GM18868 (cell line): Measurements from ENCODE around the gene KRT33A.
"Not testable (repeated sequence)": the region's sequence is repeated elsewhere in the genome, so short reads cannot be mapped to it uniquely, and the experiment has no call there.

ENCODE experiments used
- ATAC-seq: cut with Tn5 transposase; IDR thresholded peaks from one replicate; pipeline ENCODE4 v1.9.1; 2021; ENCODE audit warnings: mild to moderate bottlenecking, moderate library complexity; ENCODE audit not compliant: unreplicated experiment

Gene KRT33A

GRCh38 chr17:41350381-41350878, at the start of gene KRT33A:
Gene KRT33A (minus strand): TSS chr17:41350828. CDS start chr17:41350767, 61 bp downstream.
- ATAC-seq = not testable (repeated sequence)

DNA sequence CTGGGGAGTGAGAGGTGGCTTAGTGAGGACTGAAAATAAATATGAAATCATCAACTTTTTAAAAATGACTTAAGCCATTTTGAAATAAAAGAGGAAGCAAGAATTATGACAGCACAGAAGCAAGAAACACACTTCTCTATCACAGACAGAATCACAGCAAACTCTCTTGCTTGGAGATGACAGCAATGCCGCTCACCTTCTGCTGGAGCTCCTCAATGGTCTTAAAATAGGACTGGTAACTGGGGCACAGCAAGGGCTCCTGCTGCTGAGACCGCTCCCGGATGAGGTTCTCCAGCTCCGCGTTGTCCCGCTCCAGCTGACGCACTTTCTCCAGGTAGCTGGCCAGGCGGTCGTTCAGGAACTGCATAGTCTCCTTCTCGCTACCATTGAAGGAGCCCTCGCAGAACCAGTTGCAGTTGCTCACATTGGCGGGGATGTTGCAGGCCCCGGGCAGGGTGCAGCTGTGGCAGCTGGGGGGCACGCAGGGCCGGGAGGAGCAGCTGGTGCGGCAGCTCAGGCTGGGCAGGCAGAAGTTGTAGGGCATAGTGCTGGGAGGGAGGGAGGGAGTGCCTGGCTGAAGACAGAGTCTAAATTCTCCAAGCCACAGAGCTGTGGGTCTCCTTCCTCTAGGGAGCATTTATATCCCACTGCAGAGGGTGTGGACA, 46.5 kb upstream of the KRT33A start, which contains the start of gene KRT31:
Gene KRT31 (minus strand): TSS at position 613 of the 665 bp plus-strand sequence. CDS start 69 bp downstream, at position 544.
- no peak for ATAC-seq

GRCh38 chr17:41396340-41396739, 45.7 kb upstream of the KRT33A start:
- ATAC-seq = no peak

GRCh38 chr17:41395611-41396010, 45.0 kb upstream of the KRT33A start:
- ATAC-seq = no peak

GRCh38 chr17:41395044-41395443, 44.4 kb upstream of the KRT33A start:
- not testable (repeated sequence) for ATAC-seq

DNA sequence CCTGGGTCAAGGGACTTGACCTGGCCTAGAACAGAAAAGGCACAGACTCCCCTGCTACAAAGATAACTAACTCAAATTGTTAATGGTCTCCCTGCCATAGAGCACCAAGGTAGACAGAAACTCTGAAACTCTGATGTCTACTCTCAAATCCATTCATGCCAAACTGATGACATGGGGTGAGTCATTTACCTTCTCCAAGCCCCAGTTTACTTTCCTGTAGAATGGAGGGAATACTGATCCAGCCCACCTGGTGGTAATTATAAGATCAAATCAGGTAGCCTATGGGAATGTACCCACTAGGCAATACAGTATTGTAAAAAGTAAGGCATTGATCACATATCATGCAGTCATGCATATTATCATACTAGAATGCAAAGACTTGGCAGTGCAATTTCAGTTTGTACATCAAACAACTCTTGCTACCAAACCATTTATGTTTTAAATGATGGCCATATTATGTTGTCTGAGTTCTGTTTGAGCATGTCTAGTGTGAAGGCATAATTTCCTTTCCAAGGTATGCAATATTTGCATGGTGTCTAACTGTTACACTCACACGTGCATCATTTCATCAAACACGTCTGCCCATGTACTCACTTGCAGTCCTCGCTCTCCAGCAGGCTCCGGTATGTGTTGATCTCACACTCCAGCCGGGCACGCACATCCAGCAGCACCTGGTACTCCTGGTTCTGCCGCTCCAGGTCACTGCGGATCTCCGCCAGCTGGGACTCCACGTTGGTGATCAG, 43.8 kb upstream of the KRT33A start:
- no peak for ATAC-seq

DNA sequence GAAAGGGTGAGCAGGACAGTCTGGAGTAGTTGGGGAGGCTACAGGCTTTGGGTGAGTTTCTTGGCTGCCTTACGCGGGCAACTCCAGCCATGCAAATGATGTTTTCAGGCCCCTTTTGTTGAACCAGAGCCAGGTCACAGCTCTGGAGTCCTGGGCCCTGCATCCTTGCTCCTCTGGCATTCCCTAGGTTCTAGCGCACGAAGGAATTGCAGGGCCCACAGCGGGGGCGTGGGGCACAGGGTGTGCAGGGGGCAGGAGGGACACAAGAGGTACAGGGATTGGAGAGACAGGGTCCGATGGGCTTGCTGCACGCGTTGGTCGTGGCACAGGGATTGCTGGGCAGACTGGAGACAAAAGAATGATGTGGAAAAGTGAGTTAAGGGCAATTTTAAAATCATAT, 43.2 kb upstream of the KRT33A start:
- ATAC-seq = no peak

GRCh38 chr17:41393294-41393693, 42.7 kb upstream of the KRT33A start:
- ATAC-seq = no peak

GRCh38 chr17:41392278-41392677, 41.6 kb upstream of the KRT33A start:
- ATAC-seq = no peak

DNA sequence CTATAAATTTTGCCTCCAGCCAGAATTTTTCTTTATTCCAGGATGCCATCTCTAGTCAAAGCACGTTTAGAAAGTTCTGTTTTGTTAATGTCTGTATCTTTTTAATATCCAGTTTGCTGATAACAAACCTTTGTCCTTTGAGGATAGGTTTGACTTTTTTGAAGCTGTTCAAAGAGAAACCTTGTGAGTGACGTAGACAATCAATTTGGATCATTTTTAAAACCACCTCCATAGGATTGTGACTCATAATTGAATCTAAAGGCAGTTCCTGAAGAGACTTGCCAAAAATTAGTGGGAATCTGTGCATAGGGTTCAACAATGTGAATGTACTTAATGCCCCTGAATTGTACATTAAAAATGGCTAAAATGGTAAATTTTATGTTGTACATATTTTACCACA, 40.9 kb upstream of the KRT33A start:
- no peak for ATAC-seq

DNA sequence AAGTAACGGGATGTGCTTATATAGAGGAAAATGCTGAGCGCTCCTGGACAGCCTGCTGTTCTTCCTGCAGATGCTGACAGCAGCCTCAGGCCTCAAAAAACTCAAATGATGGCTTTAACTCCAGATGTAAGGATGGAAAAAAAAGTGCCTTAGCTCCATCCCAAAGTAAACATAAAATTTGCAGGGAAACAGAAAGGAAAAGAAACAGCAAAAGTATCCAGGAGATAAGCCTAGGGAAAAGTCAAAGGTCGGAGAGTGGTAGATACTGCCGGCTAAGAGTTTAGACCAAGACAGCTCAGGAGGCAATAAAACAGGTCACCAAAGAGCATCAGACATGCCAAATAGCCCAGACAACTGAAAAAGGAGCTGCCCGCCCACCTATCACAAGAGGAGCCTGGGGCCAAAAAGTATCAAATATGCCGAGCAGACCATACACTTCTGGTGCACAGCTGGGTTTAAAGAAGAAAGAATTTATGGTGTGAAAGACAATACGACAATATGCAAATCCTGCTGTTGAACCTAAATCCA, 39.8 kb upstream of the KRT33A start:
- ATAC-seq = no peak

DNA sequence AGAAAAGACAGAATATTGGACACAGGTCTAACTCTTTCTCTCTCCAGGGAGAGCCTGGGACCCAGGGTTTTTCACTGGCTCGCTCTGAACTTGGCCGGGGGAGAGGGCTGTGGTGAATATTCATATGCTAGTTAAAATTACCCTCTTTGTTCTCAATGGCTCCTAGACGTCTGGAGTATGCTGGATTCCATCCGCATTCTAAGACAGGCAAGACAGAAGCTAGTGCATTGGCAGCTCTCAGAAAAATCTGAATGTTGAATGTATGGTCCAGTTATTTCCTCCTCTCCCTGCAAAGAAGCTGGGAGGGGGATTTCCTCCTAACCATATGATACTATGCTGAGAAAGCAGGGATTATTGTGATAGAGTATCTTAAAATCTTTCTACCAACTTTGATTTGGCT, 37.0 kb upstream of the KRT33A start:
- no peak for ATAC-seq

DNA sequence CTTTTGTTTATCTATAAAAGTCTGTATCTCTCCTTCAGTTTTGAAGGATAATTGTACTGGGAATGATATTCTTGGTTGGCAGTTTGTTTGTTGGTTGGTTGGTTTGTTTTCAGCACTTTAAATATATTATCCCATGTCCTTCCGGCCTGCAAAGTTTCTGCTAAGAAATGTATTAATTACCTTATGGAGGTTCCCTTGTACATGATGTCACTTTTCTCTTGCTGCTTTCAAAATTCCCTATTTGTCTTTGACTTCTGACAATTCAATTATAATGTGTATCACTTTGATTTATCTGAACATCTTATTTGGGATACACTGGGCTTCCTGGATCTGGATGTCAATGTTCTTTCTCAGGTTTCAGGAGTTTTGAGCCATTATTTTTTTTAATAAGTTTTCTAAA, 35.6 kb upstream of the KRT33A start:
- ATAC-seq = no peak

DNA sequence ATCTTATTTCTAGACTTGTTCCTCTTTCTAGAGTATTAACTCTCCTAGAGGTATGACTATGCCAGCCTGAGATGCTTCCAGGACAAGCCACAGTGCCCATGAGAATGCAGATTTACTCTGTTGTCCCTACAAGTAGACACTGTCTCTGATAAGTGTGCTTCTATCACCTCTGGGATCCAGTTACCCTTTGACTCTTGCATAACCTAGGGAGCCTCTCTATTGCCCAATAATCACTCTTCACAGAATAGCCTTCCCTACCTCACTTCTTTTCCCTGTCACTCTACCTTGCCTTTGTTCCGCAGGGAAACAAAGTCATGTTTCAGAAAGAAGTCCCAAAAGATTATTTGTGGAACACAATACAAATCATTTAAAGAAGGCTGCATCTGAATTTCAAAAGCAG, 33.1 kb upstream of the KRT33A start:
- no peak for ATAC-seq

- no peak for ATAC-seq
These were observed 31.8 kb upstream of the KRT33A start for GRCh38 chr17:41382394-41382793.

- ATAC-seq = not testable (repeated sequence)
These were observed 31.3 kb upstream of the KRT33A start, which contains the start of gene KRT34 for GRCh38 chr17:41381943-41382342. Gene KRT34 (minus strand): TSS chr17:41382306. CDS start chr17:41382246, 60 bp downstream.

- not testable (repeated sequence) for ATAC-seq
These were observed 29.5 kb upstream of the KRT33A start for GRCh38 chr17:41380091-41380490.

DNA sequence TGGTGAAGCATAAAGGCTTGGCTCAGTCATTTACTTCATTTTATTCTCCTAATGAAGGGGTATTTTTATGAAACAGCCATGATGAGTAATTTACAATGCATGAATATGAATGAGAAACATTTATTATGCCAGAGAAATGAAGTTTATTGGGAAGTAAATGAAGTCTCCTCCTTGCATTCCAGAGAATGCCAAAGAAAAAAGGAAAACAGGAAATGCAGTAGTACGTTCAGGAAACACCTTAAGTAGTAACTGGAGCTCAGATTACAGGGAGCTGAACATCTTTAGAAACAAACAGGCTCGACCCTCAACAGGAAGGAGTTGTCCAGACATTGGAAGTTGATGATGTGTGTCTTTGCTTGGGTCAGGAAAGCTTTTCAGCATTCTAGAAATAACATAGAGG, 26.9 kb upstream of the KRT33A start:
- no peak for ATAC-seq

DNA sequence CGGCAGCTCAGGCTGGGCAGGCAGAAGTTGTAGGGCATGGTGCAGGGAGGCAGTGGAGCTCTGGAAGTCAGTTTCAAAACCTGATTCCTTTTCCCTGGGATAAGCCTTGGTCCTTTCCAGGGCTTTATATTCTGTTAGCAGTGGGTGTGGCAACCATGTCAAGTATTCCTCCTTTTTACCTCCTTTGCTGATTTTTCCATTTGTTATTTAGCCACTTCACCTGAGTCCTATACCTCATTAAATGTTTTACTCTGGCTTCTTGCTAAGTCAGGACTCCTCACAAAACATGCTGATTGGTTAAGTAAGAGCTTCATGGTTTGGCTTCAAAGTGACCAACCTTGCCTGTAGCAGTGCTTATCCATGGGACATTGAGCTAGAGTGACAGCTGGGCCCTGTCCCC, 19.1 kb upstream of the KRT33A start, which contains the start of gene KRT33B:
Gene KRT33B (minus strand): TSS at position 101 of the 400 bp plus-strand sequence. CDS start 63 bp downstream, at position 38.
- no peak for ATAC-seq

- no peak for ATAC-seq
These were observed 18.4 kb upstream of the KRT33A start for GRCh38 chr17:41369023-41369422.

DNA sequence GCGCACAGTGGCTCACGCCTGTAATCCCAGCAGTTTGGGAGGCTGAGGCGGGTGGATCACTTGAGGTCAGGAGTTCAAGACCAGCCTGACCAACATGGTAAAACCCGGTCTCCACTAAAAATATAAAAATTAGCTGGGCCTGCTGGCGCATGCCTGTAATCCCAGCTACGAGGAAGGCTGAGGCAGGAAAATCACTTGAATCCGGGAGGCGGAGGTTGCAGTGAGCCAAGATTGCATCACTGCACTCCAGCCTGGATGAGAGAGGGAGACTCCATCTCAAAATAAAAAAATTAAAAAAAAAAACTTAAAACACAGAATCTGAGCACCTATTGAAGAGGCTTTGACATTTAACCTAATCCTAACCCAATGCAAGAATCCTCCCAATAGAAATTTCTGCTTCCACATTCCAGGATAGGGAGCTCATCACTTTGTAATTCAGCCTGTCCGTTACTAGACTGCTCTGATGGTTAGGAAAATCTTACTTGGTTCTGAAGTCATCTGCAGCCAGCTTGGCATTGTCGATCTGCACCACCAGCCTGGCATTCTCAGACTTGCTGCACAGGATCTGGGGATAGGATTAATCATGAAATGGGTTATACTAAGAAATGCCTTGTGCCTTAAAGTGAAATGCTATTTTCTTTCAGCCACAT, 16.9 kb upstream of the KRT33A start:
- ATAC-seq = no peak
